RPMI7951 (cell line): ENCODE measurements around the gene KIF7. TPM values are rescaled to one million over a fixed set of nuclear protein-coding genes. Genes with fewer than 3 reads are reported as not detected.

Source experiments
- DNase-seq: peaks from one replicate; pipeline ENCODE4 v3.0.0-alpha.2; 2012; ENCODE audit warnings: low read depth
- total RNA-seq: library from RNA; depleted of rRNA; stranded (reverse); fragments of >200 nt; shearing (Covaris generic); gene quantifications from 2 replicates; pipeline ENCODE4 v1.2.3, GENCODE V29; 2014; rRNA removed

KIF7 gene
- 2.9 and 4.7 TPM in 2 replicates for total RNA-seq

GRCh38 chr15:89654847-89655805, at the start of gene KIF7:
TSS of gene KIF7 (minus strand) at chr15:89655467. CDS start at chr15:89652930, 2,537 bp downstream.
- DNase-seq, result peak; percentile 42

GRCh38 chr15:89704411-89704810, 49.1 kb upstream of the KIF7 start:
- no peak for DNase-seq

GRCh38 chr15:89695198-89695597, 39.9 kb upstream of the KIF7 start:
- no peak for DNase-seq

GRCh38 chr15:89693696-89694095, 38.4 kb upstream of the KIF7 start:
- DNase-seq, result no peak

GRCh38 chr15:89693091-89693490, 37.8 kb upstream of the KIF7 start:
- no peak for DNase-seq

GRCh38 chr15:89690276-89691218, 35.3 kb upstream of the KIF7 start, which contains the start of the genes PEX11A and WDR93:
TSS of gene PEX11A (minus strand) at chr15:89690754. CDS start at chr15:89690632, 122 bp downstream.
TSS of gene WDR93 (plus strand) at chr15:89690811. CDS start at chr15:89701747, 10,936 bp downstream.
- peak; percentile 72 for DNase-seq

- peak; percentile 16 for DNase-seq
Observed at GRCh38 chr15:89689930-89690275, 34.6 kb upstream of the KIF7 start.

GRCh38 chr15:89686522-89686921, 31.3 kb upstream of the KIF7 start:
- no peak for DNase-seq

GRCh38 chr15:89685995-89686394, 30.7 kb upstream of the KIF7 start:
- no peak for DNase-seq

GRCh38 chr15:89681146-89681545, 25.9 kb upstream of the KIF7 start:
- no peak for DNase-seq

- DNase-seq, result peak; percentile 48
Observed at GRCh38 chr15:89680282-89680873, 25.1 kb upstream of the KIF7 start.

- DNase-seq, result no peak
Observed at GRCh38 chr15:89679212-89679611, 23.9 kb upstream of the KIF7 start, which contains the start of gene PLIN1. TSS of gene PLIN1 (minus strand) at chr15:89679367. CDS start at chr15:89677489, 1,878 bp downstream.

- no peak for DNase-seq
Observed at GRCh38 chr15:89677381-89677780, 22.1 kb upstream of the KIF7 start.

GRCh38 chr15:89675606-89676005, 20.3 kb upstream of the KIF7 start:
- DNase-seq, result no peak

- DNase-seq, result peak; percentile 40
Observed at GRCh38 chr15:89674526-89674925, 19.3 kb upstream of the KIF7 start.

GRCh38 chr15:89673165-89673512, 17.9 kb upstream of the KIF7 start:
- peak; percentile 24 for DNase-seq

GRCh38 chr15:89672221-89673164, 17.2 kb upstream of the KIF7 start:
- DNase-seq, result no peak

GRCh38 chr15:89671687-89672086, 16.4 kb upstream of the KIF7 start:
- DNase-seq, result no peak

GRCh38 chr15:89670971-89671560, 15.8 kb upstream of the KIF7 start:
- no peak for DNase-seq

GRCh38 chr15:89669941-89670340, 14.7 kb upstream of the KIF7 start:
- DNase-seq, result no peak
